Pons (tissue), 1 donor: ENCODE data around the gene ST3GAL3.

Source experiments
- DNase-seq: peaks from one replicate; pipeline ENCODE4 v3.0.0-alpha.2; 2016; ENCODE audit warnings: low spot score

ST3GAL3 gene

GRCh38 chr1:43851561-43852338, 144.4 kb downstream of the ST3GAL3 start:
- no peak for DNase-seq

- peak; percentile 32 for DNase-seq
Observed at GRCh38 chr1:43853161-43853921, 146.0 kb downstream of the ST3GAL3 start.

GRCh38 chr1:43854473-43854872, 147.1 kb downstream of the ST3GAL3 start:
- DNase-seq: no peak

- DNase-seq: no peak
Observed at GRCh38 chr1:43856188-43856587, 148.9 kb downstream of the ST3GAL3 start.

GRCh38 chr1:43857163-43857562, 149.8 kb downstream of the ST3GAL3 start:
- DNase-seq: no peak

GRCh38 chr1:43858324-43858723, 151.0 kb downstream of the ST3GAL3 start:
- DNase-seq: peak; percentile 31

- no peak for DNase-seq
Observed at GRCh38 chr1:43861337-43861736, 154.0 kb downstream of the ST3GAL3 start.

GRCh38 chr1:43861988-43862735, 154.8 kb downstream of the ST3GAL3 start:
- no peak for DNase-seq

- no peak for DNase-seq
Observed at GRCh38 chr1:43864111-43865045, 157.0 kb downstream of the ST3GAL3 start.

GRCh38 chr1:43866201-43866600, 158.9 kb downstream of the ST3GAL3 start:
- no peak for DNase-seq

- DNase-seq: no peak
Observed at GRCh38 chr1:43867976-43868740, 160.8 kb downstream of the ST3GAL3 start.

- no peak for DNase-seq
Observed at GRCh38 chr1:43868741-43869067, 161.4 kb downstream of the ST3GAL3 start.

GRCh38 chr1:43870306-43870705, 163.0 kb downstream of the ST3GAL3 start:
- DNase-seq: no peak

GRCh38 chr1:43871181-43871910, 164.0 kb downstream of the ST3GAL3 start:
- no peak for DNase-seq

GRCh38 chr1:43872280-43872679, 164.9 kb downstream of the ST3GAL3 start:
- no peak for DNase-seq

- DNase-seq: no peak
Observed at GRCh38 chr1:43873851-43874250, 166.5 kb downstream of the ST3GAL3 start.

- no peak for DNase-seq
Observed at GRCh38 chr1:43874716-43875115, 167.4 kb downstream of the ST3GAL3 start.

- DNase-seq: no peak
Observed at GRCh38 chr1:43875331-43875730, 168.0 kb downstream of the ST3GAL3 start.

GRCh38 chr1:43877101-43877500, 169.8 kb downstream of the ST3GAL3 start:
- DNase-seq: no peak

GRCh38 chr1:43878440-43878839, 171.1 kb downstream of the ST3GAL3 start:
- DNase-seq: no peak
